ACHN (cell line): ENCODE data around the gene SNRK.

Experiments used
- DNase-seq: peaks from one replicate; pipeline ENCODE4 v3.0.0-alpha.2; 2015
- in situ Hi-C: cut with HindIII; loops from 2 replicates; pipeline ENCODE4 v1.10.0; 2017; ENCODE audit warnings: low sequenced_read_pairs, low pct_ligation_motif_present, low pct_unique_long_range_greater_than_20kb

Gene SNRK

GRCh38 chr3:43388175-43388574 lies 101.8 kb downstream of the SNRK start:
- in situ Hi-C loops = no loop called here

GRCh38 chr3:43388915-43389314 lies 102.6 kb downstream of the SNRK start:
- in situ Hi-C loops = no loop called here
- no peak for DNase-seq

More at GRCh38 chr3:43388175-43388574, 101.8 kb downstream of the SNRK start:
- no peak for DNase-seq

GRCh38 chr3:43389388-43390254 lies 103.3 kb downstream of the SNRK start:
- DNase-seq = no peak

GRCh38 chr3:43390255-43390588 lies 103.9 kb downstream of the SNRK start:
- DNase-seq = no peak
- in situ Hi-C loops = no loop called here

More at GRCh38 chr3:43389388-43390254, 103.3 kb downstream of the SNRK start:
- in situ Hi-C loops = no loop called here

GRCh38 chr3:43391621-43392020 lies 105.3 kb downstream of the SNRK start:
- no peak for DNase-seq
- in situ Hi-C loops = no loop called here

GRCh38 chr3:43394041-43394554 lies 107.8 kb downstream of the SNRK start:
- in situ Hi-C loops = no loop called here
- no peak for DNase-seq

GRCh38 chr3:43399034-43399433 lies 112.7 kb downstream of the SNRK start:
- in situ Hi-C loops = no loop called here
- DNase-seq = no peak

GRCh38 chr3:43400167-43400566 lies 113.8 kb downstream of the SNRK start:
- no peak for DNase-seq
- in situ Hi-C loops = no loop called here
